ENCODE measurements around the gene DIPK1C. TPM values are rescaled to one million over a fixed set of nuclear protein-coding genes. Genes with fewer than 3 reads are reported as not detected.

Gene DIPK1C
- polyA plus RNA-seq, 3 donors = 0.26 to 0.37 (median 0.27) TPM

GRCh38 chr18:74454279-74454751 is 2.8 kb downstream of the DIPK1C start:
- DNase-seq (ENCODE audit: low read depth in 3 of 3, low spot score in 2 of 3) = no peak

DNA sequence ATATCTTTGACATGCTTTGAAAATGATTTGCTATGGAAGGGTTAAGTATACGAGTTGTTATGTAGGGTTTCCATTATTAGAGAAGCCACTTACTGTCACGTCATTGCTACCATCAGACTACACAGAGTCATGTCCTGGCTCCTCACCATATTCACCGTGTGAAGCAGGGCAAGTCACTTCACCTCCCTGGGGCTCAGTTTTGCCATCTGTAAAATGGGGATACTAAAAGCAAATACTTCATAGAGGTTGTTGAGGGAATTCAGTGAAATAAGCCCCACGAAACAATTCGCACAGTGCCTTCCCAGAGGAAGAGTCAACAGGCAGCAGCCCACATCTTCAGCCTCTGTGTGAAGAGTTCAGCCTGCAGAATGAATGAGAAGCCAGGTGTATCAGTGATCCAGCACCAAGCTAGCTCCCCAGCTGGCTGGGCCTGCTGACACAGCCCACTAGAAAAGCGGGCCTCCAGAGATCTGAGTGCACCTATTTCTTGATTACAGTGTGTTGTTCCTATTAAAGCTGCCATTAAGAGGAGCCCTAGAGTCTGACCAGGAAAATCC is 3.4 kb downstream of the DIPK1C start:
- DNase-seq (ENCODE audit: low read depth in 3 of 3, low spot score in 2 of 3) = no peak

DNA sequence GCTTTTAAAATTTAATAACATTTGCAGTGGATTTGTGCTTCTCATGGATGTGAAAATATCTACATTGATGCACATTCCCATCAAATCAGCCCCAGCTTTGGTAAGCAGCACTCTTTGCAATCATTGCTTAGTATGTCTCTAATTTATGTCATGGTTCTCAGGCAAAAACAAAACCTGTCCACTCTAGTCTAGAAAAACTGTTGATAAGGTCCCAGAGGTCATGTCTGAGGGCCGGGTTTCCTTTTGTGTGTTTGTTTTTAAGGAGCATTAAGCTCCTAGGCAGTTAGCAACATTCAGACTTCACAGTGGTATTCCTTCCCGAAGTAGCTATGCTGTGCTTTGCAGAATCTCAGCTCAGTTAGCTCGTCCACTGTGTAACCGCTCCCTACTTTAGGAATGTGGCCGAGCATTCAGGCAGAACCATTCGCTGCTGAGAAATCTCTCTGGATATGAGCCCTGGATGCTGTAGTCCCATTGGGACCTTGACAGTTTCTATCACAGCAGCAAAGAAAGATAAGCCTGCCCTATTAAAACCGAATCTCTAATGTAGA is 4.0 kb downstream of the DIPK1C start:
- DNase-seq (ENCODE audit: low read depth in 3 of 3, low spot score in 2 of 3) = no peak

DNA sequence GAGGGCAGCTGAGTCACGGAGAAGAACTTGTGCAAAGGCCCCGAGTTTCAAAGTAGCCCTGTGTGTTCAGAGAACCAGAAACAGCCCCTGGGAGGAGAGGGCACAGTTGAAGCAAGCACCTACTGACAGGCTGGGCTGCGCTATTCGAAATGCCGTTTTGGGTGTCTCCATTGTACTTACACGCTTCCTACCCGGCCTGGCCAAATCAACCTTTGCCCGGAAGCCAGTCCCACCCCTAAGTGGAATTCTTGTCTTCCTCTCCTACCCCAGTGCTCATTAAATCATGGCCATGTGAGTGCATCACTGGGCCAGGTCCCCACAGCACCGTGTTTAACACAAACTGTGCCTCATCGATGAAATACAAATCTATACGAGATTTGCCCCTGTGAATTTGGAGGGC is 6.0 kb downstream of the DIPK1C start:
- DNase-seq (ENCODE audit: low read depth in 3 of 3, low spot score in 2 of 3) = no peak

DNA sequence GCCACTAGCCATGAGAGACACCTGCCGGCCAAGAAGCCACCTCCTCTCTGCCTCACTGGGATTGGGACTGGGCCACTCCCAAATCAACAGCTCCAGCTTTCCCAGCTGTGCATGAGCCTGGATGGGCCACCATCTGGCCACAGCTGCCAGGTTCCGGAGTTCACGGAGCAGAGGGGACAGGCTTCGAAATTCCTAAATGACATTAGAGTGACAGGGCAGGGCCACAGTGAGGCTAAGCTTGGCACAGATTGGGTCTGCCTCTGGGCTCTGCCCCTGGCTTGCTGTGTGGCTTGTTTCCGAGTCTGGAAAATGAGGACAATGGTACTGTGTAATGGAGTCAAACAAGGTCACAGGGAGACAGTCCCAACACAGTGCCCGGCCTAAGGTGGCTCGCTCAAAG is 6.5 kb downstream of the DIPK1C start:
- no peak for DNase-seq (ENCODE audit: low read depth in 3 of 3, low spot score in 2 of 3)

DNA sequence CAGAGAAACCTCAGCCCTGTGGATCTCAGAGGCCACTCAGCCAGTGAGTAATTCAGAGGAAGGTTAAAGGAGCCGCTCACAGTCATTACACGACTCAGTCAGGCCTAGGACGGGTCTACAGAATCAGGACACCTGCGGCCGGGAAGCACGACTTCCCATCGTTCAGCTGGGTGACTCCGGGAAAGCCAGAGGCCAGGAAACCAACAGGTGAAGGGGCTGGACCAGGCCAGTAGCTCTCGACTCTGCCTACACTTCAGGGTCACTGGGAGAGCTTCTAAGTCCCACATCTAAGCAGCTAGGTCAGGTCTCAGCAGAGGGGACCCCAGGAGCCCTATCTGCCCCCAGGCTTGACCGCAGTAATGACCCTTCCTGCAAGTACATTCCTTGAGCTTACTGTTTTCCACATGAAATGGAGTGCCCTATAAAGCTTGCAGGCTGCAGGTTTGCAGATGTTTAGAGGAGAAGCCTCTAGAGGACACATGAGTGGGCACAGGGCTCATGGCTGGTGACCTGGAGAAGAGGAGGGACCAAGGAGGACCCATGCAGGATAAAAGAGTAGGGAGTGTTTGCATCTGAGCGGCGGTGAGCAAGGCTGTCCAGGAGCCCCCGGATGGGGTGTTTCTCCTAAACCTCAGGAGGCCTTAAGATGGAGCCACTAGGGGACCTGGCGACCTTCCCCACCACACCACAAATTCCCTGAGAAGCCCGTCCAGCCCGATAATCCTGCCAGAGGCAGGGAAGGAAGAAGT is 9.5 kb downstream of the DIPK1C start:
- no peak for DNase-seq (ENCODE audit: low read depth in 3 of 3, low spot score in 2 of 3)

DNA sequence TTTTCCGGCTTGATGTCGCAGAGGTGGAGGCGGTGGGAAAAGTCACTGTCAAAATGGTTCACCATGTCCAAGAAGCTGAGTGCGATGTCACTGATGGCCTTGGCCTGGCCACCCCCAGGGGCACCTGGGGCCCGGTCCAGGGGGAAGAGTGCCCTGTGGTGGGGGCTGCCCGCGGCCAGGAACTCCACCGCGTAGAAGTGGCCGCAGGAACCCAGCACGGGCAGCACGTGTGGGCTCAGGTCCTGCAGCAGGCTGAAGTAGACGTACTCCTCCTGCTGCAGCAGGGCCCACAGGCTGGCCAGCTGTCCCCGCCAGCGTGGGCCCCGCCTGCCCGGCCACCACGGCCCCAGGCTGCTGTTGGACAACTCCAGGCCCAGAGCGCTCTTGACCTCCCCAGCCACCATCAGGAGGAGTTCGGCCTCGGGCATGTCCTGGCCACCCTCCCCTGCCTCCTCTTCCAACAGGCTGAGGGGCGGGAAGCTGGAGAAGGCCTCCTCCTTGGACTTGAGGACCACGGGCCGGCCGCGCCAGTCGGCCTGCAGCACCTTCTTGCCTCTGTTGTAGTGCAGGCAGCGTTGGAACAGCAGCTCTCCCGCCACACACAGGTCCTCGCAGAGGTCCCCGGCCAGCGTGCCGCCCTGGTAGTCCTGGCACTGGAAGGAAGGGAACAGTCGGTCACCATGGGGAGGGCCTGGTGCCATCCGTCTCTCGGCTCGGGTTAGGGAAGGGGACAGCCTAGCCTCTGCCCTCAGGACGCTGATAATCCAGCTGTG is 10.3 kb downstream of the DIPK1C start:
- no peak for DNase-seq (ENCODE audit: low read depth in 3 of 3, low spot score in 2 of 3)

- DNase-seq (ENCODE audit: low read depth in 3 of 3, low spot score in 2 of 3) = no peak
Observed at GRCh38 chr18:74446178-74446577, 10.9 kb downstream of the DIPK1C start.

- no peak for DNase-seq (ENCODE audit: low read depth in 3 of 3, low spot score in 2 of 3)
Observed at GRCh38 chr18:74445585-74445984, 11.5 kb downstream of the DIPK1C start.

DNA sequence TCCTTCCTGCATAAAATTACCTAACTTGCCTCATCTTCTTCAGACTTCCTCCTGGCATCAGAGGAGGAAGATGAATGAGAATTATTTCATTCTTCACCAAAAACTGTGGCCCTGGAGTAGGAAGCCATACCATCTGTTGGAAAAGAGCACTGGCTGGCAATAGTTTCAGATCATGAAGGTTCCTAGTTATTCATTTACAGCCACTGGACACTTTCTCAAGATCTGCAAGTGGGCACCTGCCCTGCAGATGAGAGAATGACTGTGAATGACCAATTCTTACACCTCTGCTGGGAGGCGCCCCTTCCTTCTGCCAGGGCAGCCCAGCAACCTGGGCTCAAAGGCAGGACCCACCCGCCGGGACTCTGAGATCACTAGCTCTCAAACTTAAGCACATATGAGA is 13.0 kb downstream of the DIPK1C start:
- DNase-seq (ENCODE audit: low read depth in 3 of 3, low spot score in 2 of 3) = no peak

DNA sequence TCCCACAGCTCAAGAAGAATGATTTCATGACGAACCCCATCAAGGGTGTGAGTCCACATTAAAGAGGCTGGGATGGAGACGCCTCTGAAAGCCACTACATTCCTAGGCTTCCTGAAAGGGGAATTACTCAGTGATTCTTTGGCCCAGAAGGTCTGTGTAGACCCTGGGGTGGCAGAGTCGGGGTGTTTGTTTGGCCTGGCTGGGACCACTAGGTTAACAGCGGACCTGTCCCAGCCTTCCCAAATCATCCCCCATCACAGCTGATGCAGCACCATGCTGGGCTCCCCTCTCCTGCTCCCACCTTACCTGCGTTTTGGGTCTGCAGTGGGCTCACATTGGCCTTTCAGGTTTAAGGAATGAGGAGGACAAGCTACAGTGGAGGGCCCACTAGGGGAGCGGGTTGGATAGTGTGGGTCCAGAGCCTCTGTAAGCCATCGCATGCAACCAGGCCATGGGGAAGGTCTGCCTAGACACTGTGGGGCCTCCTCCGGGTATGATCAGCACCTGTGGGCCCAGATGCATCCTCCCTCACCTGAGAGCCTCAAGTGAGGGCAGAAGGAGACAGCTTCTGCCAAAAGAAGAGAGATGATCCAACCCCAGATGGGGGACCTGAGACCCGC is 16.2 kb downstream of the DIPK1C start:
- DNase-seq (ENCODE audit: low read depth in 3 of 3, low spot score in 2 of 3) = no peak

DNA sequence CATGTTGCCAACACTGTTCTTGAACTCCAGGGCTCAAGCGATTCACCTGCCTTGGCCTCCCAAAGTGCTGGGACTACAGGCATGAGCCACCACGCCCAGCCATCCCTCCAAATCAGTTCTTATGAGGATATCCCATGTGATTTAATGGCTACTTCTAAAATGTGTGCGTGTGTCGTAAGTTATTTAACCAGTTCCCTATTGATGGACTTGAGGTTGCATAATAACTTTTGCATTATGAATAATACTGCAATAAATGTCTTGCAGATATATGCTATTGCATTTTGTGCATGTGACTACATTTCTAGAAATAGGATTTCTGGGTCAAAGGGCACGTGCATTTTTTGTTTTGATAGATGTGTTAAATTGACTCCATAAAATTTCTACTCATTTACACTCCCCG is 19.0 kb downstream of the DIPK1C start:
- no peak for DNase-seq (ENCODE audit: low read depth in 3 of 3, low spot score in 2 of 3)

DNA sequence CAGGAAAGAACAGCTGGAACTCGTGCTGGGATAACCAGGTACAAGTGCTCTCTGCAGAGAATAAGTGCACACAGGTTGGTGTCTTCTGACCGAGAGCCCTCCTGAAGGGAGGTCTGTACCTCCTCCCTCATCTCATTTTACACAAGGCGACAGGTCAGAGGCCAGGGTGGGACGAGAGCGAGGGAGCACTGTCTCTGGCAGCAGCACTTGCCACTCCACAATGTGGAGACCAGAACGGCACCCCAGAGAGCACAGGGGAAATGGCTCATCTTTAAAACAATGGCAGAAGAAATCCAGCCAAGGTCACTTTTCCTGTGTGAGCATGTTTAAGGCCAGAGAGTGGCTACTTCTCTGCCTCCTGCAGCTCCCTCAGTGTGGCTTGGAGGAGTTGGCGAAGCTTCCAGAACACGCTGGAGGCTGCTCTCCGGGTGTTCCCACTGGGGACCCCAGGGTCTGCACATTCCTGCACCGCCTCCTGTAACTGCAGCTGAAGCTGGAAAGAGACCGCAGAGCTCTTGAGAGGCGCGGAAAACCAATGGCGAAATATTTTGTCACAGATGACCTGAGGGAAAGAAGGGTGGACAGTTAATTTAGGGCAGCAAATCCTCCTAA is 20.8 kb downstream of the DIPK1C start:
- DNase-seq (ENCODE audit: low read depth in 3 of 3, low spot score in 2 of 3) = no peak

DNA sequence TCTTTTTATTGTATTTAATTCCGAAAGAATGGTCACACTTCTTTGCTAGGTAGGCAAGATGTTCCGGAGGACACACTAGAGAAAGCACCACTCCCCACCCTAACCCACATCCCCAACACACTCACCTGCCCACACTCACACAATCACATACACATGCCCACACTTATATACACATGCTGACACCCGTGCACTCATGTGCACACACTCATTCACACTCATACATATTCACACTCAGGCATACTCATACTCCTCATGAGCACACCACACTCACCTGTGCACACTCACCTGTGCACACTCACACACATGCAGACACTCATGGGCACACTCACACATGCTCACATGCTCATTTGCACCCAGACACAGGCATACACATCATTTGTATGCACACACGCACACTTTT is 21.4 kb downstream of the DIPK1C start:
- DNase-seq (ENCODE audit: low read depth in 3 of 3, low spot score in 2 of 3) = no peak

DNA sequence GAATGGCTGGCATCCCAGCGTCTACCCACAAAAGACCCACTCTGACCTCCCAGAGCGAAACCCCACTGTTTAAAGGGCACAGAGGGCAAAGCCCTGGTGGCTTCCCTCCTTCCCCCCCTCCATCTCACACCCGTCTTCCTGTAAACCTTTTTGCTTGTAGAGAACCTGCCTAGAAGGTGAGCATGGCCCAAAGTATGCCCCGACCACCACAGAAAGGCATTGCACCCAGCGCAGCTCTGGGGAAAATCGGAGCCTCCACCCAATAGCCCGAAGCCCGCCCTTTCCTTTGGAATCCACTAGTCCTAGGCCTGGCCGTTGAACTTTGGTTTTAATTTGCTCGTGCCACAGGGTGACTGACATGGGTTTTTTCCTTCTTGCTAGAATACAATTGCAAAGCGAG is 22.6 kb downstream of the DIPK1C start:
- no peak for DNase-seq (ENCODE audit: low read depth in 3 of 3, low spot score in 2 of 3)

DNA sequence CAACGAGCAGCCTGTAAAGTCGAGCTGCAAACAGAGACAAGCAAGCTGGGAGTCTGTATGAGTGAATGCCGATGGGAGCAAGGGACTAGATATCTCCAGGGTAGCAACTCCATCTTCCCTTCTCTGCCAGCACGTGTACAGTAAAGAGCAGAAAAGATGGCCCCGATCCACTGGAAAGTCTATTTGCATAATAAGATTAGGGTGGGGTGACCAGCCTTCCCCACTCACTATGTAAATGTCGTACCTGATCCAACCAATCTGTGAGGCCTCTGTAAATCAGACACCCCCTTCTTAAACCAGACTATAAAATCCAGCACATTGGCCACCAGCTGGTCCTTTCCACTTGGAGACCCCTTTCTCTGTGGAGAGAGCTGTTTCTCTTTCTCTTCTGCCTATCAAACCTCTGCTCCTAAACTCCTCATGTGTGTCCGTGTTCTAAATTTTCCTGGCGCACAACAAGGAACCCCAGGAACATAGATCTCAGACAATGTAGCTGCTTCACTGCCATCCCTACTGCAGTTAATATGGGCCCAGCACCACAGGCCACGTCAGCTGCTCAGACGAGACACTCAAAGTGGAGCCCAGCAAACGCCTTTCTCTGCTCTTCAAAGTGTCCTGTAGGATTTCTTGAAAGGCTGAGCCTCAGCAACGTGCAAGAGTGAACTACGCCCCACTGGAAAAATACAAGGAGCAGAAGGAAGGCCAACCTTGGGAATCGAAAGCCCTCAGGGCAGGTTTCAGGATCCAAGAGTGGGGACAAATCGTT is 26.1 kb downstream of the DIPK1C start:
- no peak for DNase-seq (ENCODE audit: low read depth in 3 of 3, low spot score in 2 of 3)

- no peak for DNase-seq (ENCODE audit: low read depth in 3 of 3, low spot score in 2 of 3)
Observed at GRCh38 chr18:74430231-74430630, 26.9 kb downstream of the DIPK1C start.

DNA sequence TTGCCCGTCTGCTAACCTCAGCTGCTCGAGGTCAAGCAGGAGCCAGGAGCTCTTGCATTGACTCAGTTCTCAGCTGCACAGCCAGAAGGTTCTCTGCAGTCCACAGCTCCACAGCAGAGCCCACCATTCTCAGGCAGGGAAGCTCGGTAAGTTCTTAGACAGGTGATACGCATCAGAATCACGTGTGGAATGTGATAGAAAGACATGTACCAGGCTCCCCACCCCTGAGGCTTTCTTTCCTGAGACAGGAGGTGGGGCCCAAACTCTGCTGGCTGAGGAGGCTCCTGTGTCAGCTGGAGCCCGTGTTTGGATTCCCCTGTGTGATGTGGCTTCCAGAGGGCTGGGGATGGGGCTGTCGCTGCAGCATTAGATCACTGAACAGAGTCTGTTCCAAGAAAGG is 28.0 kb downstream of the DIPK1C start:
- DNase-seq (ENCODE audit: low read depth in 3 of 3, low spot score in 2 of 3) = no peak

- no peak for DNase-seq (ENCODE audit: low read depth in 3 of 3, low spot score in 2 of 3)
Observed at GRCh38 chr18:74427442-74428112, 29.5 kb downstream of the DIPK1C start.

All from right renal cortex interstitium (tissue), 3 donors.